H1 (cell line): ENCODE measurements around the gene GALNT9. TPM values are rescaled to one million over a fixed set of nuclear protein-coding genes. Genes with fewer than 3 reads are reported as not detected.

Experiments
- CTCF ChIA-PET: fragments of 300-600 bp; sonication (Branson Sonifier 250); formaldehyde crosslinking; loops from one replicate; lab custom pipeline; 2021; ENCODE audit not compliant: partially characterized antibody; lab: Charles Lee
- POLR2A ChIA-PET: fragments of 300-600 bp; sonication (Branson Sonifier 250); formaldehyde crosslinking; loops from one replicate; lab custom pipeline; 2021; ENCODE audit warnings: inconsistent platforms; ENCODE audit not compliant: partially characterized antibody; lab: Charles Lee
- DNase-seq, 2 experiments: peaks; one replicate each; pipeline versions ENCODE4 v3.0.0 to v3.0.0-alpha.2; 2010 to 2022; ENCODE audit warnings: low spot score in 2 of 2, low read depth in 1 of 2, mixed read lengths in 1 of 2
- FAIRE-seq: peaks from 2 replicates; lab custom pipeline; 2011; peaks lifted over from hg19 to GRCh38; lab: Jason Lieb, UNC
- H2AFZ ChIP-seq: 2 replicates; pipeline ENCODE4 v1.8.1; 2012; ENCODE audit warnings: low read length, inconsistent platforms
- H2AK5ac ChIP-seq: 2 replicates; pipeline ENCODE4 v1.6.1; 2013; ENCODE audit warnings: low read depth, low read length
- H2BK120ac ChIP-seq: replicated peaks from 2 replicates; pipeline ENCODE3; 2013; ENCODE audit warnings: low read depth, low read length, inconsistent platforms
- H2BK12ac ChIP-seq: 2 replicates; pipeline ENCODE4 v1.6.1; 2013; ENCODE audit warnings: low read depth, low read length
- H2BK15ac ChIP-seq: 2 replicates; pipeline ENCODE4 v1.6.1; 2013; ENCODE audit warnings: low read length
- H2BK20ac ChIP-seq: 2 replicates; pipeline ENCODE4 v1.6.1; 2013; ENCODE audit warnings: low read length
- H2BK5ac ChIP-seq: 2 replicates; pipeline ENCODE4 v1.6.1; 2013; ENCODE audit warnings: low read depth, low read length
- H3K14ac ChIP-seq: 2 replicates; pipeline ENCODE4 v1.6.1; 2013; ENCODE audit warnings: inconsistent platforms; ENCODE audit not compliant: insufficient read length
- H3K18ac ChIP-seq: 2 replicates; pipeline ENCODE4 v1.6.1; 2013; ENCODE audit warnings: low read length; ENCODE audit errors: extremely low read depth
- H3K23ac ChIP-seq: 2 replicates; pipeline ENCODE4 v1.6.1; 2013; ENCODE audit warnings: inconsistent platforms; ENCODE audit not compliant: insufficient read length
- H3K23me2 ChIP-seq: 2 replicates; pipeline ENCODE4 v1.6.1; 2013; ENCODE audit warnings: low read depth, low read length
- H3K27ac ChIP-seq: 2 replicates; pipeline ENCODE4 v1.6.1; 2011; ENCODE audit warnings: low read depth, low read length, inconsistent platforms
- H3K27me3 ChIP-seq, 4 experiments: replicated peaks in 1 of 4; 1 replicate in 1 of 4; 2 replicates in 3 of 4; pipeline versions ENCODE4 v1.6.1 to v1.8.1; 2011 to 2013; ENCODE audit warnings: low read length in 3 of 4, mild to moderate bottlenecking in 3 of 4, inconsistent platforms in 2 of 4, mixed read lengths in 2 of 4, moderate library complexity in 1 of 4; ENCODE audit not compliant: control insufficient read depth in 3 of 4, insufficient read depth in 3 of 4; ENCODE audit errors: extremely low read depth in 1 of 4
- H3K36me3 ChIP-seq, 4 experiments: 2 replicates each; pipeline versions ENCODE4 v1.6.1 to v1.8.1; 2011 to 2013; ENCODE audit warnings: mild to moderate bottlenecking in 4 of 4, low read length in 3 of 4, moderate library complexity in 2 of 4, control low read depth in 1 of 4, inconsistent platforms in 1 of 4; ENCODE audit not compliant: insufficient read depth in 4 of 4, control insufficient read depth in 2 of 4
- H3K4ac ChIP-seq: replicated peaks from 2 replicates; pipeline ENCODE3; 2013; ENCODE audit warnings: low read length, low read depth, mixed read lengths, inconsistent platforms; ENCODE audit not compliant: insufficient read length
- H3K4me1 ChIP-seq, 4 experiments: replicated peaks in 1 of 4; 1 replicate in 1 of 4; 2 replicates in 3 of 4; pipeline versions ENCODE4 v1.6.1 to v1.8.1; 2011 to 2013; ENCODE audit warnings: low read length in 3 of 4, inconsistent platforms in 2 of 4, mixed read lengths in 1 of 4; ENCODE audit not compliant: insufficient read depth in 4 of 4, control insufficient read depth in 3 of 4
- H3K4me2 ChIP-seq, 2 experiments: 2 replicates each; pipeline versions ENCODE4 v1.6.1 to v1.8.1; 2011 to 2013; ENCODE audit warnings: low read depth in 2 of 2, low read length in 2 of 2, control low read depth in 1 of 2, inconsistent platforms in 1 of 2, mild to moderate bottlenecking in 1 of 2; ENCODE audit not compliant: insufficient read depth in 1 of 2
- H3K4me3 ChIP-seq, 4 experiments: fragments of 200-600, 300-600 bp in 1 of 4; sonication (generic), shearing (Covaris generic), sonication (Bioruptor Twin) in 1 of 4; 2 replicates each; pipeline versions ENCODE4 v1.5.1 to v1.8.1; 2011 to 2016; ENCODE audit warnings: low read length in 4 of 4, low read depth in 3 of 4, control low read depth in 2 of 4, inconsistent platforms in 2 of 4, mild to moderate bottlenecking in 2 of 4, mixed read lengths in 1 of 4, moderate library complexity in 1 of 4; ENCODE audit not compliant: insufficient read depth in 2 of 4; ENCODE audit errors: extremely low read depth in 1 of 4
- H3K56ac ChIP-seq: replicated peaks from 2 replicates; pipeline ENCODE3; 2013; ENCODE audit warnings: low read depth, mild to moderate bottlenecking, mixed read lengths, low read length, inconsistent platforms; ENCODE audit not compliant: insufficient read length
- H3K79me1 ChIP-seq: 2 replicates; pipeline ENCODE4 v1.6.1; 2013; ENCODE audit warnings: low read depth, low read length, control low read depth
- H3K79me2 ChIP-seq, 2 experiments: 2 replicates each; pipeline versions ENCODE4 v1.6.1 to v1.8.1; 2012 to 2013; ENCODE audit warnings: low read length in 2 of 2, mild to moderate bottlenecking in 2 of 2, inconsistent platforms in 1 of 2; ENCODE audit not compliant: insufficient read depth in 2 of 2, control insufficient read depth in 1 of 2
- H3K9ac ChIP-seq, 4 experiments: replicated peaks in 1 of 4; 1 replicate in 1 of 4; 2 replicates in 3 of 4; pipeline versions ENCODE4 v1.6.1 to v1.8.1; 2011 to 2013; ENCODE audit warnings: low read depth in 3 of 4, low read length in 3 of 4, control low read depth in 2 of 4, mild to moderate bottlenecking in 2 of 4, moderate library complexity in 2 of 4, inconsistent platforms in 1 of 4; ENCODE audit errors: extremely low read depth in 1 of 4
- H3K9me3 ChIP-seq, 2 experiments: 2 replicates each; pipeline versions ENCODE4 v1.6.1 to v1.8.1; 2012 to 2013; ENCODE audit warnings: mild to moderate bottlenecking in 2 of 2, moderate library complexity in 2 of 2, control low read depth in 1 of 2, inconsistent platforms in 1 of 2, low read depth in 1 of 2, low read length in 1 of 2, mixed read lengths in 1 of 2; ENCODE audit not compliant: insufficient read depth in 2 of 2
- H4K20me1 ChIP-seq, 2 experiments: replicated peaks in 1 of 2; 2 replicates each; pipeline versions ENCODE3 to v1.8.1; 2011 to 2013; ENCODE audit warnings: inconsistent platforms in 2 of 2, low read length in 2 of 2, mild to moderate bottlenecking in 1 of 2; ENCODE audit not compliant: insufficient read depth in 2 of 2, control insufficient read depth in 1 of 2
- H4K5ac ChIP-seq: 2 replicates; pipeline ENCODE4 v1.6.1; 2013; ENCODE audit warnings: low read length, low read depth, mixed read lengths, inconsistent platforms; ENCODE audit not compliant: insufficient read length
- H4K8ac ChIP-seq: 2 replicates; pipeline ENCODE4 v1.8.0; 2013; ENCODE audit warnings: mild to moderate bottlenecking, moderate library complexity, low read length, inconsistent platforms; ENCODE audit not compliant: insufficient read depth; ENCODE audit errors: extremely low read depth
- H4K91ac ChIP-seq: replicated peaks from 2 replicates; pipeline ENCODE3; 2013; ENCODE audit warnings: low read length, mixed read lengths, inconsistent platforms; ENCODE audit not compliant: insufficient read length
- CBX5 ChIP-seq: fragments of 300-800, 300-1000 bp; sonication (generic); IDR thresholded peaks from 2 replicates; pipeline ENCODE4 v1.7.1; 2016; ENCODE audit warnings: antibody characterized with exemption, low read length, low read depth
- EGR1 ChIP-seq: IDR thresholded peaks from 2 replicates; pipeline ENCODE4 v1.6.1; 2011; ENCODE audit warnings: low read depth, low read length, borderline replicate concordance
- FOSL1 ChIP-seq: IDR thresholded peaks from 2 replicates; pipeline ENCODE4 v1.6.1; 2011; ENCODE audit warnings: mild to moderate bottlenecking, low read depth, low read length, moderate library complexity; ENCODE audit not compliant: insufficient read depth
- HDAC2 ChIP-seq, 2 experiments: fragments of 300-600 bp in 1 of 2; sonication (generic) in 1 of 2; IDR thresholded peaks; 2 replicates each; pipeline ENCODE4 v1.6.1; 2011 to 2012; ENCODE audit warnings: low read depth in 2 of 2, low read length in 2 of 2, mild to moderate bottlenecking in 2 of 2, moderate library complexity in 2 of 2, borderline replicate concordance in 1 of 2, inconsistent platforms in 1 of 2
- KDM1A ChIP-seq: fragments of 200-600, 300-600 bp; sonication (generic); IDR thresholded peaks from 2 replicates; pipeline ENCODE4 v1.7.1; 2016; ENCODE audit warnings: mild to moderate bottlenecking, low read length, borderline replicate concordance
- TAF1 ChIP-seq: IDR thresholded peaks from 2 replicates; pipeline ENCODE4 v1.6.1; 2011; ENCODE audit warnings: mild to moderate bottlenecking, low read depth, low read length
- TAF7 ChIP-seq: optimal IDR thresholded peaks from 2 replicates; pipeline ENCODE3; 2011; ENCODE audit warnings: low read depth, mild to moderate bottlenecking, inconsistent platforms, low read length, moderate library complexity, borderline replicate concordance
- WGBS, 2 experiments: shearing (Covaris generic) in 1 of 2; methylation state at CpG; one replicate each; pipeline versions ENCODE4 v1.1.6 to v1.1.7; 2013 to 2015; ENCODE audit warnings: low lambda C conversion rate in 2 of 2, mixed read lengths in 2 of 2, inconsistent platforms in 1 of 2, low coverage in 1 of 2, missing lambda C conversion rate in 1 of 2; ENCODE audit not compliant: insufficient replicate concordance in 2 of 2, insufficient coverage in 1 of 2, insufficient read length in 1 of 2; ENCODE audit errors: extremely low coverage in 1 of 2, missing lambda C conversion rate in 1 of 2; 5-methylcytosine and 5-hydroxymethylcytosine counted together
- polyA plus RNA-seq, 7 experiments: library from polyadenylated mRNA; depleted of rRNA in 3 of 7; stranded (reverse) in 5 of 7; unstranded in 2 of 7; fragments of >200 nt in 5 of 7; fragments of 200-250 nt in 2 of 7; gene quantifications; 1 replicate in 5 of 7; 2 replicates in 1 of 7; 4 replicates in 1 of 7; pipeline versions ENCODE4 v1.2.1 to v1.2.3, GENCODE V29; 2011 to 2013; ENCODE audit warnings: missing spikeins in 2 of 7, mixed read lengths in 2 of 7
- total RNA-seq: library from RNA; stranded (reverse); fragmentation: NEBNext Ultra II Directional; extraction: Animal tissue kit (Norgen Biotek cat#: 25700); gene quantifications from 2 replicates; pipeline ENCODE4 v1.2.1, GENCODE V29; 2021
- TF ChIP-seq, protein P1 (sequence below): IDR thresholded peaks from 2 replicates; pipeline ENCODE4 v1.6.1; 2011; ENCODE audit warnings: low read depth, mild to moderate bottlenecking, low read length; ENCODE audit not compliant: insufficient read depth

GALNT9 gene
- total and polyA plus RNA-seq, 2 of the 8 experiments (the other 6 are each of a cell fraction or from before 2014, with no cell fraction given): 2.0 to 3.6 TPM

DNA sequence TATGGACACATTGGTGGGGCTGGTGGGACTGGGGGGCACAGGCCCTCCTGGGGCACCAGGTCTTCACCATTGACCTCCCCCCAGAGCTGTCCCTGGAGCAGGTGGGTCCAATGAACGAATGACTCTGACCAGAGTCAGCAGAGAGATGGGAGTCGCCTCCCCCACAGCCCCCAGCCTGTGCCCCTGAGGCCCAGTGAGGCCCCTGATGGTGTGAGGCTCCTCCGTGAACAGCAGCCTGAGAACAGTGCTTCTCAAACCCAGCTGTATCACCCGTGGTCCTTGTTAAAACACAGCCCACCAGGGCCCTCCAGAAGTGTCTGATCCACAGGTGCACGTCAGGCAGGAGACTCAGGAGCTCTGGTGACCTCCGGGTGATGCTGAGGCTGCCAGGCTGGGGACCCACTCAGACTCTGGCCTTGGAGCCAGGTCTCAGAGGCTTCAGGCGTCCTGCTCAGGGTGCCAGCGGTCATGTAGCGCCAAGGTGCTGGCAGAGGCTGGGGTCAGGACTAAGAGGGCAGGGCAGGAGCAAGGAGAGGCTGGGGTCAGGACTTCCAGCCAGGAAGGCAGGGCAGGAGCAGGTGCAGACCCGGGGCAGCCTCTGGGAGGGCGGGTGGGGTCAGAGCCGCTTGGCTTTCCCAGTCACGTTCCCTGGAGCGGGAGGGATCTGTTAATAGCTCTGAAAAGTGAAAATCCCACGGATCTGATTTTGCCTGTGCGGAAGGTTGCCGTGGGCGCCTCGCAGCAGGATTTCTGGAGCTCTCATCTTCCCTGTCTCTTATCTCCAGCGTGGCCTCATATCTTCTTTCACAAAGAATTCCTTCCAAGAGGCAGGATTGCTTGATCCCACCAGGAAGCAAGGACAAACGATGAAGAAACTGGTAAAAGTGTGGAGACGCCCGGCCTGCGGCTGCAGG is 35.0 kb downstream of the GALNT9 start:
- ChIA-PET CTCF (interaction anchor here (0.6 to 1.2 kb wide), 2 partner anchors 10 to 261 kb away, joined by 3 read pairs; no protein-coding TSS in a partner anchor), POLR2A (no interaction called here)
- Histone ChIP-seq H3K9ac (no peak overlapping the region), H2AFZ (no peak overlapping the region), H3K9me3 (peaks cover 6 to 27% of the 10 kb centered on the region in 2 experiments; a peak in 3 of 4 replicates), H4K91ac (no peak overlapping the region), H3K56ac (no peak overlapping the region), H2BK15ac (no peak overlapping the region), H2BK5ac (no peak overlapping the region), H2AK5ac (no peak overlapping the region), H3K4me3 (no peak overlapping the region), H3K79me2 (no peaks in the 10 kb centered on the region), H2BK12ac (no peak overlapping the region), H3K79me1 (no peaks in the 10 kb centered on the region), H2BK120ac (no peak overlapping the region), H3K4ac (no peak overlapping the region), H4K8ac (no peak overlapping the region), H3K4me1 (peaks cover 0 to 5% (median 4%) of the 10 kb centered on the region in 4 experiments; a peak in 1 of 7 replicates), H3K27ac (no peak overlapping the region), H3K27me3 (peaks cover 0 to 14% (median 9%) of the 10 kb centered on the region in 4 experiments; a peak in 4 of 7 replicates), H3K4me2 (no peak overlapping the region), H4K5ac (no peak overlapping the region), H4K20me1 (no peaks in the 10 kb centered on the region), H3K23me2 (peaks cover 14% of the 10 kb centered on the region; the same call in 1 of the 2 replicates), H3K36me3 (no peaks in the 10 kb centered on the region), H3K14ac (no peak overlapping the region), H3K18ac (no peak overlapping the region), H2BK20ac (no peak overlapping the region), H3K23ac (no peak overlapping the region)
- no peak for DNase-seq
- TF ChIP-seq, protein P1, sequence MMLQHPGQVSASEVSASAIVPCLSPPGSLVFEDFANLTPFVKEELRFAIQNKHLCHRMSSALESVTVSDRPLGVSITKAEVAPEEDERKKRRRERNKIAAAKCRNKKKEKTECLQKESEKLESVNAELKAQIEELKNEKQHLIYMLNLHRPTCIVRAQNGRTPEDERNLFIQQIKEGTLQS: no peak
- no peak for TF ChIP-seq TAF7
- no peak for TF ChIP-seq KDM1A
- no peak for TF ChIP-seq FOSL1
- no peak for TF ChIP-seq CBX5
- TF ChIP-seq HDAC2 (IDR thresholded peaks at IDR 0.05; ENCODE audit: borderline replicate concordance in 1 of 2, low read depth in 2 of 2, low read length in 2 of 2): no peak
- no peak for TF ChIP-seq EGR1
- no peak for TF ChIP-seq TAF1
- no peak for FAIRE-seq
- WGBS, 2 experiments: 88% methylated on average over 20 of the region's 24 CpGs; no CpG with 5 or more reads in 1 of the 2 experiments
